NOMO-1 treated with DMSO at 0.1 percent for 48 hours (cell line): ENCODE data around the gene DNAI1.

ENCODE experiments used
- DNase-seq: peaks from one replicate; lab custom pipeline; 2025; ENCODE audit not compliant: unreplicated experiment; lab: John Stamatoyannopoulos, UW

The DNAI1 gene

GRCh38 chr9:34510497-34511468, 52.2 kb downstream of the DNAI1 start:
- DNase-seq: no peak

DNA sequence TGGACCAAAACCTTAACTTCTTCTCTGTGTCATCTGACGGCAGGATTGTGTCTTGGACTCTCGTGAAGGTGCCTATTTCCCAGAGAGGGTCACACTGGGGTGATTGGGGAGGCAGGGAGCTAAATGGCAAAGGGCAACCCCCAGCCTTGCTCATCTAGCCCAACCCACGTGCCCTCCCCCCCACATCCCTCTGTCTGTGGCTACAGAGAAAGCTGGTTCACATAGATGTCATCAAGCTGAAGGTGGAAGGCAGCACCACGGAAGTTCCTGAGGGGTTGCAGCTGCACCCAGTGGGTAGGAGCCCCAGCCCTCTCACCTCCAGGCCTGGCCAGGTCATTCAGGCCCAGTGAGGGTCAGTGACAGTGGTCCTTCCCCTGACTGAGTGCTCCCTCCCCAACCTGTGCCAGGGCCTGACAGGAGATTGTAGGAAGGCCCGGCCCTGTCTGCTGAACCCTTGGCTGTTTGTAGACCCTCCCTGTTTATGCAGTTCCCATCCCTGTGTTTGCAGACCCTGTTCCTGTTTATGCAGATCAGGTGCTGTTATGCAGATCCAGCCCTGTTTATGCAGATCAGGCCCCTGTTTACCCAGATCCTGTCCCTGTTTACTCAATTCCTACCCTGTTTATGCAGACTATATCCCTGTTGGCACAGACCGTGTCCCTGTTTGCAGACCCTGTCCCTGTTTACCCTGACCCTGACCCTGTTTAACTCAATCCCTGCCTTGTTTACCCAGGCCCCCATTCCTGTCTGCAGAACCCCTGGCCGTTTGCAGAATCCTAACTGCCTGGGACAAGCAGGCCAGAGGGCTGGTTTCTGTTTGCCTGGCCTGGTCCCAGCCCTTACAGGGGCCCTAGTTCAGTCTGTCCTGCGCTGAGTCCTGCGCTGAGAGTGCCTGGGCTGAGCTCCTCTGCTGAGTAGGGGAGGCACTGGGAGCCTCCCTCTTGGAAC, 53.8 kb downstream of the DNAI1 start:
- DNase-seq: no peak

DNA sequence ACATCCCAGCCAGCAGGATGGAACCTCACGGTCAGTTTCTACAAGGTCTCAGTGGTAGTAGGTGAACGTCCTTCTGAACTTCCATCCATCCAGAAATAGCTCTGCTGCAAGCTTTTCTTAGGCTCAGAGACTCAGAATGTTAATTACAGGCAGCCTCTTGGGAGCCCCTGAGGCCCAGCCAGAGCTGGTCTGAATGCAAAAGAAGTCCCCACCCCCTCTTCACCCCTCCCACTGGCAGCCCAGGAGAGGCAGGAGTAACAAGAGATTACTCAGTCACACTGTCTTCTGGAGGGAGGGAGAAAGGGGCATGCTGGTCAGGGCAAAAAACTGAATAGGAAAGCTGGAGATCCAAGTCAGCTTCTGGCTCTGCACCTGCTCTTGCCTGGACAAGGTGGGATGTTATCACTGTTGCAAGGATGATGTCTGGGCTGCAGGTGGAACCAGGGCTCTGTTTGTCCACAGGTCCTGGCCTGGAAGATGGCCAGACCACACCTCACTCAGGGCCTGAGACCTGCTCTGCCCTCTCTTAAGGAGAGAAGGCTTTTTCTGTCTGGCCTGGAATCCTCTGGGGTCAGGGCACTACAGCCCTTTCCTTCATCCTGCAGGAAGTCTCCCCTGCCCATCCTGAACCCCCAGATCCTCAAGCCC, 55.1 kb downstream of the DNAI1 start:
- no peak for DNase-seq

DNA sequence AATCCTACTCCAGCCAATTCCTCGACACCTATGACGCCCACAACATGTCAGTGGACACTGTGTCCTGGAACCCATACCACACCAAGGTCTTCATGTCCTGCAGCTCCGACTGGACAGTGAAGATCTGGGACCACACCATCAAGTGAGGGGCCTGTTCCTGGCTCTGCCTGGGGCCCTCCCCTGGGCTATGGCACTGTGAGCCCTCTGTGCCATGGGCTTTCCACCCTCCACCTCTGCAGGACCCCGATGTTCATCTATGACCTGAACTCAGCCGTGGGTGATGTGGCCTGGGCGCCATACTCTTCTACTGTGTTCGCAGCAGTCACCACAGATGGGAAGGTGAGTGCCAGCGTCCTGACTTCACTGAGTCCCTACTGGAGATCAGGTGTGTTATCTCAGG, 55.8 kb downstream of the DNAI1 start:
- no peak for DNase-seq

DNA sequence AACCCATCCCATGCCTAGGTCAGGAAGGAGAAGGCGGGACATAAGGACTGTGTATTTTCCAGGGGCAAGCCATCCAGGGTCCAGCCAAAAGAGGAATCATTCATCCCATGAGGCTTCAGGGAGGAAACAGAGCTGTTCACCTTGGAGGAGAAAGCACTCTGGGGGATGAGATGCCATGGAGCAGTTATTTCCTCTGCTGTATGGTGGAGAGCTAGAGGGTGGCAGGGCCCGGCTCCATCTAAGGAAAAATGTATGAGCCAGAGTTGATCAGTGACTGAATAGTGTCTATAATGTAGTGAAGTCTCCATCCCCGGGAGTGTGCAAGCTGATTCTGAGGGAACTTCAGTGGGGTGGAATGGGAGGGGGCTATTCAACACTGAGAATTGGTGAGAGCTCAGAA, 56.2 kb downstream of the DNAI1 start:
- no peak for DNase-seq

DNA sequence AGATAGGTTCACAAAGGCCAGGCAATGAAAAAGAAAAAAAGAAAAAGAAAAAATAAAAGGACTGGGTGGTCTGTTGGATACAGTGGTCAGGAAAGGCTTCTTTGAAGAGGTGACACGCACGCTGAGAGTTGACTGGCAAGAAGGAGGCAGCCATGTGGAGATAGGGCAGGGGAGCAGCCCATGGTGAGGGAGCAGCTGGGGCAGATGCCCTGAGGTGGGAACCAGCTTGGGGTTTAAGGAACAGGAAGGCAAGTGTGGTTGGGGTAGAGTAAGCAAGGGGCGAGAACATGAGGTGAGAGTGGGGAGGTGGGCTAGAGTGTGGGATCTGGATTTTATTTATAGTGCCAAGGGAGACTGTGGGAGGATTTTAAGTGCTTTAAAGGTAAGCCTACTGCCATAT, 57.4 kb downstream of the DNAI1 start:
- DNase-seq: no peak

DNA sequence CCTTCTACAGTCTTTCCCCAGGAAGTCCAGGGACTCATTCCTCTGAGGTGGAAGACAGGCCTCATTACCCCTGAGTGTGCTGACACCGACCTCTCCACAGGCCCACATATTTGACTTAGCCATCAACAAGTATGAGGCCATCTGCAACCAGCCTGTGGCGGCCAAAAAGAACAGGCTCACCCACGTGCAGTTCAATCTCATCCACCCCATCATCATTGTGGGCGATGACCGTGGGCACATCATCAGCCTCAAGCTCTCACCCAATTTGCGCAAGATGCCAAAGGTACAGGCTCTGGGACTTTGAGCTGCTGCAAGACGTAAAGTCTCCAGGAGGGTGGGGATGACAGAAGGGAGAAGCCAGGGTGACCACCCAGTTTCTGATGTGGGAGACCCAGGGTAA, 58.6 kb downstream of the DNAI1 start:
- no peak for DNase-seq

DNA sequence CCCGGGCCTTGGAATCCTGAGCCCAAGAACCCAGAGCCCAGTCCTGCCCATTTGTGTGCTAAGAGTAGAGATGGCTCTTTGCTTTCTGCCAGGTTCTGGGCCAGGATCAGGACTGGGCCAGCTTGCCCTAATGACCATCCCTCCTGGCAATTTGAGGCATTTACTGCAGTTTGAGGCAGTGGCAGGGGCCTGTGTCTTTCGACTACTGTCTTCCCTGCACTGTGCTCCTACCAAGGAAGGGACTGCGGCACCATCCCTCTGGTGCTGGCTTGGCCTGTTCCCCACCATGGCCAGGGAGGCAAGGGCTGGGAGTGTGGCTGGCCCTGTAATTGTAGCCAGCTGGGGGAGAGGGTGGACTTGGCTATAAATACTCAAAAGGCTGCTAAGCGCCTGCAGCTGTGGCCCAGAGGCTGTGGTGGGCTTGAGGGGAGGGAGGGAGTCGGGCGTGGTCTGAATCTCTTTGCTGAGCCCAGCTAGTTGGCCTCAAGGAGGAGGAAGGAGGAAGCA, 59.6 kb downstream of the DNAI1 start:
- no peak for DNase-seq

- peak; percentile 22 for DNase-seq
Observed at GRCh38 chr9:34518896-34519295, 60.3 kb downstream of the DNAI1 start.

GRCh38 chr9:34519321-34520020, 60.9 kb downstream of the DNAI1 start:
- DNase-seq: no peak

DNA sequence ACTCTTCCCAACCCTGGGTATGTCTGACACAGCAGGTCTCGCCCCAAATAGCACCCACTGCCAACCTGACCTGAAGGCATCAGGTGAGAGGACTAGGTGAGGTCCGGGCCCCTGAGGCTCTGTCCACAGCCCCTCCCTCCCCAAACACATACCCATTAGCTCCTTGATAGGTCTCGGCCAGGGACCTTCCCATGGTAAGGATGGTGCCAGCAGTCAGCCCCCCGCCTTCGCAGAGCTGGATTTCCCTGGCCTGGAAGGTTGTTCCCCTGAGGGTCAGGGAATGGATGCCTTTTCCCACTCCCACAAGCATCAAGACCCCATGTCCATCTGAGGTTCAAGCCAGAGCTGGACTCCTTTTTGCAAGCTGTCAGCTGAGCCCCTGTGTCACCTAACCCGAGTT, 61.5 kb downstream of the DNAI1 start:
- no peak for DNase-seq

- DNase-seq: peak; percentile 73
Observed at GRCh38 chr9:34520505-34521385, 62.1 kb downstream of the DNAI1 start.

GRCh38 chr9:34521406-34522045, 62.9 kb downstream of the DNAI1 start:
- no peak for DNase-seq

- no peak for DNase-seq
Observed at GRCh38 chr9:34522091-34522887, 63.7 kb downstream of the DNAI1 start.

DNA sequence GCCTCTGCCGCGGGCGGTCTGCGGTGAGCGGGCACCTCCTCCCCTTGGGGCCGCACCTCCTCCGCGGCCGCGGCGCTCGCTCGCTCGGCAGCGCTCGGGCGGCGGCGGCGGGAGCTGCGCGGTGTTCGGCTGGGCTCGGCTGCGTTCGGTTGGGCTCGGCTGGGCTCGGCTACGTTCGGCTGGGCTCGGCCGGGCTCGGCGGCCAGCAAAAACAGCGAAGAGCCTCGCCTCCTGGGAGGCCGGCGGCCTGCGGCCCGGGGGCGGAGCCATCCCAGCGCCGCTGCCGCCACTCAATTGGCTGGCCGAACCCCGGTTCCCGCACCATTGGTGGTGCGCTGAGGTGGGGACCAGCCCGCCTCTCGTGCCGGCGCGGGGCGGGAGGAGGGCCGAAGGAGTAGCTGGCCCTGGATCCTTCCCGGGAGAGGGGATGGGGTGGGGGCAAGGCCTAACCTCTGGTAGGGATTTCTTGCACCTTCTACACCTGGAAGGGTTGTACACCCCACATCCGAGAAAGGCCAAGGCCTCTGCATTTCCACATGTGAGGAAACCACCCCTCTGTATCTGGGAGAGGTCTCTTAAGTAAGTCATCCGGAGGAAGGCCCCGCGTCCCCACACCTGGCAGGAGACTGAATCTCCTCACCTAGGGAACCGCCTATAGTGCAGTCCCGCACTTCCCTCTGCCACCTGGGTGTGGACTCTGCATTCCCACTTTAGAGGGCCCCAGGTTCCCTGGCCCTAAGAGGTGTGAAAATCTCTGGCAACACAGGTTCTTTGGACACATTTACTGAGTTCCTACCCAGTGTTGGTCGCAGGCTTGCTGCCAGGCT, 64.6 kb downstream of the DNAI1 start, which contains the start of gene ENHO:
Gene ENHO, minus strand, starts transcription at position 20 of the 827 bp plus-strand sequence. CDS start 1,295 bp downstream, outside the sequence.
- peak; percentile 90 for DNase-seq

DNA sequence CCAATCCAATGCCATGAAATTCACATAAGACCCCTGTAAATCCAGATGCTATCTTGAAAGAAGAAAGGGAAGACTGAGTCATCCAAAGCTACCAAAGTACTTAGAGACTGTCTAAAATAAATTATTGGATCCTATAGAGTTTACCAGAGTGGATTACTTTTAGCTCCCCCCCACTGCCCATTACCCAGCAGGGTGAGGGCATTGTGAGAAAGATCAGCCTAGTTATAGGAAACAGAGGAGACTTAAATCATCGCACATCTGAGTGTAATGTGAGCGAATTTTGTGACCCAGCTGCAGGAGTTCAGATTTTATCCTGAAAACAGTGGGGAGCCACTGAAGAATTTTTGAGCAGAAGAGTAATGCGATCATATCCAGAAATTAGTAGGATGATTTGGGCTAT, 65.7 kb downstream of the DNAI1 start:
- no peak for DNase-seq

DNA sequence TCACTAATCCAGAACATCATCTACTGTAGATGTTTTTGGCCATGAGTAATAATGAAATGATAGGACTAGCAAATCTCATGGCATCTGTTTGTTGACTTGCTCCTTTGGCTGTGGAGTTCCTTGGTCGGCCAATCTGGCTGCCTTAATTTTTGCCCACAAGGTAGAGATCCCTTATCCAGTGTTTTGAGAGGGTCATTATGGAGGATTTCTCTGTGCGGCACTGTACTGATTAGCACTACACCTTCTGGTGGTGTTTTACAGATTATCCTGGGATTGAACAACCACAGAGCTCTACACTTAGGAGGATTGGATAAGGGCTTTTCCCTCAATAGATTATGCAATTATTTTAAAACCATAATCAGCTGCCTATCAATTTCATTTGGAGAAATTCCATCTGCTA, 67.4 kb downstream of the DNAI1 start:
- DNase-seq: no peak
